ENCODE measurements around the gene S100A2. TPM values are rescaled to one million over a fixed set of nuclear protein-coding genes. Genes with fewer than 3 reads are reported as not detected.

The S100A2 gene
- total and polyA plus RNA-seq, 2 donors (not counting 1 experiment from before 2014, with no cell fraction given): 0.19 TPM; not detected in 1

- no peak overlapping the region for H3K4me3 Mint-ChIP-seq
- Histone ChIP-seq H3K27ac (ENCODE audit: low read length in 2 of 2) (no peak overlapping the region), H4K20me1 (ENCODE audit: control insufficient read depth, insufficient read depth, low read length, poor library complexity, severe bottlenecking) (no peaks in the 10 kb centered on the region), H3K9me3 (ENCODE audit: control extremely low read depth in 1 of 3, control insufficient read depth in 2 of 3, insufficient read depth in 1 of 3, low read length in 2 of 3) (no peaks in the 10 kb centered on the region), H3K4me2 (replicated peaks; ENCODE audit: low read depth, low read length, poor library complexity, severe bottlenecking) (no peak overlapping the region), H3K9ac (ENCODE audit: low read length) (no peak overlapping the region), H3K4me3 (ENCODE audit: control extremely low read depth in 1 of 5, extremely low read depth in 1 of 5, insufficient read depth in 1 of 5, low read depth in 2 of 5, low read length in 4 of 5) (no peak overlapping the region), H3K4me1 (ENCODE audit: control insufficient read depth in 2 of 2, insufficient read depth in 2 of 2, low read length in 2 of 2) (peaks cover 8 to 10% of the 10 kb centered on the region in 2 donors), H3K36me3 (replicated peaks in 1 of 2; ENCODE audit: control extremely low read depth in 1 of 2, control insufficient read depth in 1 of 2, extremely low read depth in 1 of 2, insufficient read depth in 2 of 2, low read length in 1 of 2) (no peaks in the 10 kb centered on the region), H3K27me3 (replicated peaks in 1 of 4; ENCODE audit: control extremely low read depth in 1 of 4, control insufficient read depth in 3 of 4, insufficient read depth in 4 of 4, low read length in 3 of 4) (peaks cover 0 to 5% (median 0%) of the 10 kb centered on the region in 4 experiments), H2AFZ (ENCODE audit: insufficient read depth, low read depth, low read length, poor library complexity, severe bottlenecking) (no peak overlapping the region), H3K79me2 (ENCODE audit: control insufficient read depth, insufficient read depth, low read length) (no peaks in the 10 kb centered on the region)
- ATAC-seq (ENCODE audit: low read depth) (no peak), DNase-seq (no peak)
- TF ChIP-seq, protein P1, sequence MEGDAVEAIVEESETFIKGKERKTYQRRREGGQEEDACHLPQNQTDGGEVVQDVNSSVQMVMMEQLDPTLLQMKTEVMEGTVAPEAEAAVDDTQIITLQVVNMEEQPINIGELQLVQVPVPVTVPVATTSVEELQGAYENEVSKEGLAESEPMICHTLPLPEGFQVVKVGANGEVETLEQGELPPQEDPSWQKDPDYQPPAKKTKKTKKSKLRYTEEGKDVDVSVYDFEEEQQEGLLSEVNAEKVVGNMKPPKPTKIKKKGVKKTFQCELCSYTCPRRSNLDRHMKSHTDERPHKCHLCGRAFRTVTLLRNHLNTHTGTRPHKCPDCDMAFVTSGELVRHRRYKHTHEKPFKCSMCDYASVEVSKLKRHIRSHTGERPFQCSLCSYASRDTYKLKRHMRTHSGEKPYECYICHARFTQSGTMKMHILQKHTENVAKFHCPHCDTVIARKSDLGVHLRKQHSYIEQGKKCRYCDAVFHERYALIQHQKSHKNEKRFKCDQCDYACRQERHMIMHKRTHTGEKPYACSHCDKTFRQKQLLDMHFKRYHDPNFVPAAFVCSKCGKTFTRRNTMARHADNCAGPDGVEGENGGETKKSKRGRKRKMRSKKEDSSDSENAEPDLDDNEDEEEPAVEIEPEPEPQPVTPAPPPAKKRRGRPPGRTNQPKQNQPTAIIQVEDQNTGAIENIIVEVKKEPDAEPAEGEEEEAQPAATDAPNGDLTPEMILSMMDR (IDR thresholded peaks at IDR 0.05): no peak
- POLR2A ChIA-PET: no interaction called here
- H3K27ac Mint-ChIP-seq: peak overlapping the region; percentile 37
- CTCF ChIA-PET: interaction anchor here (0.6 to 7.5 kb wide), 9 partner anchors 12 to 877 kb away, joined by 3 to 59 read pairs (median 5); partner anchors contain the start of genes S100A2 and S100A6
- peaks cover 16% of the 10 kb centered on the region for H3K27me3 Mint-ChIP-seq
- 36% methylated on average over 9 of the region's 10 CpGs for WGBS (ENCODE audit: insufficient coverage)
- intact Hi-C loops (cut with micrococcal nuclease): no loop called here
- H3K4me1 Mint-ChIP-seq: peaks cover 12% of the 10 kb centered on the region
- H3K9me3 Mint-ChIP-seq (ENCODE audit: insufficient read depth): no peaks in the 10 kb centered on the region
These were observed 14.7 kb downstream of the S100A2 start for GRCh38 chr1:153550827-153551500.

DNA sequence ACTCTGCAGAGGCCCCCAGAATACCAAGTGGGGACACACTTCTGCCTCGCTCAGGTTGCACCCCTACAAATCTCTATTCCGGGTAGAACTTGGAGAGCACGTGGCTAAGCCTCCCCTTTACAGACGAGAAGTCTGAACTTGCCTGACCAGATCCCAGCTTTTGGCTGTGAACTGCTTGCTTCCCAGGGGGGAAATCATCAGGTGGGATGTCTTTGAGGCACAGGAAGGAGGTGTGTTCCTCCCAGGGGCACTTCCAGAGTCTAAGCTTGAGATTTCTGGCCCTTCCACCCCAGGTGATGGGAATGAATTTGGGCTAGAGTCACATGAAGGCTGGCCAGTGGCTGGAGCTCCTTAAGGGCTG is 15.3 kb downstream of the S100A2 start:
- no peak overlapping the region for H2AFZ ChIP-seq (ENCODE audit: insufficient read depth, low read depth, low read length, poor library complexity, severe bottlenecking)
- 93% methylated on average over 3 of the region's 4 CpGs for WGBS (ENCODE audit: insufficient coverage)
- CTCF ChIA-PET: interaction anchor here (0.6 to 7.5 kb wide), 7 partner anchors 13 to 877 kb away, joined by 3 to 59 read pairs (median 5); partner anchors contain the start of genes S100A2 and S100A6
- POLR2A ChIA-PET: no interaction called here
- no peaks in the 10 kb centered on the region for H4K20me1 ChIP-seq (ENCODE audit: control insufficient read depth, insufficient read depth, low read length, poor library complexity, severe bottlenecking)
- DNase-seq: no peak
- intact Hi-C loops (cut with micrococcal nuclease): no loop called here
- Mint-ChIP-seq H3K9me3 (ENCODE audit: insufficient read depth) (no peaks in the 10 kb centered on the region), H3K4me3 (no peak overlapping the region), H3K27ac (no peak overlapping the region), H3K27me3 (peaks cover 16% of the 10 kb centered on the region), H3K4me1 (peaks cover 18% of the 10 kb centered on the region)
- no peaks in the 10 kb centered on the region for H3K36me3 ChIP-seq (replicated peaks in 1 of 2; ENCODE audit: control extremely low read depth in 1 of 2, control insufficient read depth in 1 of 2, extremely low read depth in 1 of 2, insufficient read depth in 2 of 2, low read length in 1 of 2)
- H3K9me3 ChIP-seq (ENCODE audit: control extremely low read depth in 1 of 3, control insufficient read depth in 2 of 3, insufficient read depth in 1 of 3, low read length in 2 of 3): no peaks in the 10 kb centered on the region
- H3K79me2 ChIP-seq (ENCODE audit: control insufficient read depth, insufficient read depth, low read length): no peaks in the 10 kb centered on the region
- TF ChIP-seq EZH2 (IDR thresholded peaks at IDR 0.05; ENCODE audit: borderline replicate concordance, insufficient read depth, low read depth, low read length, poor library complexity, severe bottlenecking): no peak
- TF ChIP-seq, protein P1 (IDR thresholded peaks at IDR 0.05): no peak
- no peak overlapping the region for H3K4me3 ChIP-seq (ENCODE audit: control extremely low read depth in 1 of 5, extremely low read depth in 1 of 5, insufficient read depth in 1 of 5, low read depth in 2 of 5, low read length in 4 of 5)
- no peak overlapping the region for H3K4me2 ChIP-seq (replicated peaks; ENCODE audit: low read depth, low read length, poor library complexity, severe bottlenecking)
- no peak overlapping the region for H3K27ac ChIP-seq (ENCODE audit: low read length in 2 of 2)
- peaks cover 0 to 5% (median 0%) of the 10 kb centered on the region in 4 experiments for H3K27me3 ChIP-seq (replicated peaks in 1 of 4; ENCODE audit: control extremely low read depth in 1 of 4, control insufficient read depth in 3 of 4, insufficient read depth in 4 of 4, low read length in 3 of 4)
- H3K4me1 ChIP-seq (ENCODE audit: control insufficient read depth in 2 of 2, insufficient read depth in 2 of 2, low read length in 2 of 2): peaks cover 14 to 16% of the 10 kb centered on the region in 2 donors
- no peak for ATAC-seq (ENCODE audit: low read depth)
- H3K9ac ChIP-seq (ENCODE audit: low read length): no peak overlapping the region
